Inferior parietal cortex (tissue), 1 donor: ENCODE measurements around the gene ADAMTS8.

ENCODE experiments used
- DNase-seq: peaks from one replicate; pipeline ENCODE4 v3.0.0-alpha.2; 2016; ENCODE audit errors: extremely low spot score

Gene ADAMTS8

DNA sequence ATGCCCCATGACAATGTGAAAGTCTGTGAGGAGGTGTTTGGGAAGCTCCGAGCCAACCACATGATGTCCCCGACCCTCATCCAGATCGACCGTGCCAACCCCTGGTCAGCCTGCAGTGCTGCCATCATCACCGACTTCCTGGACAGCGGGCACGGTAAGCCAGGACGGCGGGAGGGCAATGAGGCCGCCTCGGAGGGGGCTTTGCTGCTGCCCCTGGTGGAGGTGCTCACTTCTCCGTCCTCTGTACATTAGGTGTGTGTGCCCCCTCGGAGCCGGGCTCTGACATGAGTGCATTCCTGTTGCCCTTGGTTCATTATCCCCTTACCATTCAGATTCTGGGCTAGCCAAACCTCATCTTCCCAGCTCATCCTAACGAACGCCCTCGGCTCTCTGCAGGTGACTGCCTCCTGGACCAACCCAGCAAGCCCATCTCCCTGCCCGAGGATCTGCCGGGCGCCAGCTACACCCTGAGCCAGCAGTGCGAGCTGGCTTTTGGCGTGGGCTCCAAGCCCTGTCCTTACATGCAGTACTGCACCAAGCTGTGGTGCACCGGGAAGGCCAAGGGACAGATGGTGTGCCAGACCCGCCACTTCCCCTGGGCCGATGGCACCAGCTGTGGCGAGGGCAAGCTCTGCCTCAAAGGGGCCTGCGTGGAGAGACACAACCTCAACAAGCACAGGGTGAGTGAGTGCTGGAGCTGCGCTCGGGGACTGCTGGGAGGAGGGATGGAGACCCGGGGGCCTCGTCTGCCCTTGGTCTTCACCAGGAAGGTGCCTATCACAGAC is 33.9 kb upstream of the ADAMTS8 start:
- no peak for DNase-seq

DNA sequence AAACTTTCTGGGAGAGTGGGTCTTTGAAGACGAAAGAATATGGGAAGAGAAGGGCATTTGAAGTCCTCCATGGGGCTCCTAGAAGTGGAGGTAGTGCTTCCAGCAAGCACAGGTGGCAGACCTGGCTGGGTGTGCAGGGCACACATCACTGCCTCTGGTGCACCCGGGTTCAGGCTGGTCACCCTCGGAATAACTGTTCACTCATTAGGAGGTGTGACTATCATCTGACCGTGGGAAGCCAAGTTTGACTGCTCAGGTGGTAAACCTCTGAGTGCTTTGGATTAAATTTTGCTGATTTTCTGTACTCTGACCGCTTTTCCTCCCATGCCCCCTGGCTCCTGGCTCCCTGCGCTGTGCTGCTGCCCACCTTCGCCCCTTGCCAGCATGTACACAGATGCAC is 31.1 kb upstream of the ADAMTS8 start:
- DNase-seq, result no peak

DNA sequence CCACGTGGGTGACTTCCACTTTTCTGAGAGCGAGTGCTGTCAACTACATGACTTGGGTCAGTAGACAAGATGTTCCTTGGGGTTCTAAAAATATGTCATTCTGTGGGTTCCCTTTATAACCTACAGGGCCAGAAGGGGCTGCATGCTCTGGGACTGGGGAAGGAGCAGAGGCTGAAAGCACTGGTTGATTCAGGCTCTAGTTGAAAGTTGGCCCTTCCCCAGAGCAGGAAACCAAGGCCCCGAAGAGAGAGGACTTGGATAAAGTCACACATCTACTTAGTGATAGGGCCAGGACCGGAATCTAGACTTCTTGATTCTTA is 30.0 kb upstream of the ADAMTS8 start:
- no peak for DNase-seq

DNA sequence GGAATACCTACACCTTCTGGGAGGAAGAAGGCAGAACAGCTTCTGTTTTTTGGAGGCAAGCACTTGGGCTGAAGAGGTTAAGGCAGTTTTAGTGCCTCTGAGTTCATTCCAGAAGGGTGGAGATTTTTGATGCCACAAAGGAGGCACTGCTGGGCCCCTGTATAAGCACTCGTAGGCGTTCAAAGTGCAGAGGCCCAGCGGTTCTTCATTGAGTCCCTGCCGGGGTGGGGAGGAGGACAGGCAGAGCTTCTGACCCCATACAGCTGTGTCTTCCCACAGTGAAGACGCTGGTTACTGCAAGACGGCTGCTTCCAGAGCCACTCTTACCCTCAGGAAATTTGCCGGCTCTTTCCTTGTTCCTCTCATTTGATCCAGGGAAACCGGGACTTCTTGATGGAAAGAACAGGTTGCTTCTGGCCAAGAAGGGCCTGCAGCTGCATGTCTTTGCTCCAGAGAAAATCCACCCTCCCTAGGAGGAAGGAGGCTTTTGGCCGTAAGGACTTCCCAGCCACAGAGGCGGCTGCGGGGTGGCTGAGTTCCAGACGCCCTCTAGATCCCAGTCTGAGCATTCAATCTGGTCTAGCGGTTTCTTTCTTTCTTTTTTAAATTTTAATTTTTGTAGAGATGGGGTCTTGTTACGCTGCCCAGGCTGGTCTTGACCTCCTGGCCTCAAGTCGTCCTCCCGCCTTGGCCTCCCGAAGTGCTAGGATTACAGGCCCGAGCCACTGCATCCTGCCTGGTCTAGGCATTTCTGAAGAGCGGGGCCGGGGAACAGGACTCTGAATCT is 29.4 kb upstream of the ADAMTS8 start:
- no peak for DNase-seq

DNA sequence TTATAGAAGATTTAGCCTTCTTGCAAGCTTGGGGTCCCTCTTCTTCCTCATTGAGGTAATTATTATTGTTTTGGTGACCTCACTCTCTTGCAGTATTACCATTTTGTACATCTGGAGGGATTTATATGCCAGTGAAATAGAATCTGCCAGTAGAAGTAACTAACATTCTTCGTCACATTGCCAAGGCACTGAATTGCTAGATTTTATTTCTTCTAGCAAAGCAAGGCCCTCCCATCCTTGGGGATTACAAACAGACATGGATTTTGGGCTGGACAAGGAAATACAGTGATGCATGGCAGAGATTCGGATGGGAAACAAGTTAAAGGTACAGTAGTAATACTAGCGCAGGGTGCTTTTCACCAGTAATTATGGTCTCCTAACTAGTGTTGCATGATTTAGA is 27.9 kb upstream of the ADAMTS8 start:
- no peak for DNase-seq

DNA sequence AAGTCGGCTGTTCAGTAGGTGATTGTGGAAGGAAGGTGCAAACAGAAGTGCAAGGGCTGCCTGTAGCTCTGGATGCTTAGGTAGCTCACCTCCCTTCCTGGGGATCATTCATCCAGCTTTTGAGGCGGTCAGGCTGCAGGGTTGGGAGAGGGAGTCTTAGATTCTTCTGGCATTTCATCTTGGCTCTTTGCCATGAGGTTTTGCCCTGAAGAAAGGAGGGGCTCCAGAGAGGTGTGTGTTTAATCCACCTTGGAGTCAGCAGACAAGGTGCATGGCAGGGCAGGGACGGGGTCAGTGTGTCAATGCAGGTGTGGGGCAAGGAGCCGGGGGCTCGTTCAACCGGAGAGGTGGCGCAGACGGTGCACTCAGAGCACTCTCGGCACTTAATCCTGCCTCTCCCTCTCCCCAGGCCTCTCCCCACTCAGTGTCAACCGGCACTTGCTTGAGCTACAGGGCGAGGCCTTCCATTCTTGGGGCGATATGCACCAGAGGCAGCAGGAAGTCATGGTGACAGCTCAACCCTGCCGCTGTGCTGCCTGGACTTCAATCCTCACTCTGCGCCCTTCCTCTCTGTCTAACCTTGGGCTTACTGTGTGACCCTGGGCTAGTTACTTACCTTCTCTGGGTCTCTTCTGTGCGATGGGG is 27.2 kb upstream of the ADAMTS8 start:
- DNase-seq, result no peak

DNA sequence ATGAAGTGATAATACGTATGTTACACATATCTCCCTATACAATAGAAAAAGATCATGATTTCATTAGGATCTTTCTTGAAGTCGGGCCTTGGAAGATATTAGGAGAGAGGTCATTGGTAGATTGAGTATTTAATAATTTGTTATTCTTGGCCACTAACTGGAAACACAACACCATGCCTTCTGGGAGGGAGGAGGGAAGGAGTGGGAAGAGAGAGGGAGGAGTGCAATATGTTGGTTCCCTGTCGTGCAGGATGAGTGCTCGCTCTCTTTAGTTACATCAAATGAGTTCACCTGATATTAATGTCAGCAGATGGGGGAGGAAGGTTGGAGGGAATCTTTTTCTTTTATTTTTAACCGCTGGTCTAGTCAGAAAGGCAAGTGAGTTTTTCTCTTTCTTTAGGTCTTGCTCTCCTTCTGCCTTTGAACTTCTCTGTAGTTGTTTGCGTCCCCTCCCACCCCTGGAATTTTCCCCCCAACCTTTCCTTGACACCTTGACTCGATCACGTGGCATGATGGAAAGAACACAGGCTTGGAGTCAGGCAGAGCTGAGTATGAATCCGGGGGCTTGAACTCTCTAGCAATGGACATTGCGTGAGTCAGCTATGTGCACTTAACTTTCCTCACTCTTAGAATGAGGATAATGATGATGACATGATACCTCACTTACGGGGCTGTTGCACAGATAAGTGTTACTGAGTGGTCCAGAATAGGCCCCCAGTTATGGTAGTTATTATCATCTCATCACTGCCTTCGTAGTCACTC is 26.3 kb upstream of the ADAMTS8 start:
- no peak for DNase-seq

DNA sequence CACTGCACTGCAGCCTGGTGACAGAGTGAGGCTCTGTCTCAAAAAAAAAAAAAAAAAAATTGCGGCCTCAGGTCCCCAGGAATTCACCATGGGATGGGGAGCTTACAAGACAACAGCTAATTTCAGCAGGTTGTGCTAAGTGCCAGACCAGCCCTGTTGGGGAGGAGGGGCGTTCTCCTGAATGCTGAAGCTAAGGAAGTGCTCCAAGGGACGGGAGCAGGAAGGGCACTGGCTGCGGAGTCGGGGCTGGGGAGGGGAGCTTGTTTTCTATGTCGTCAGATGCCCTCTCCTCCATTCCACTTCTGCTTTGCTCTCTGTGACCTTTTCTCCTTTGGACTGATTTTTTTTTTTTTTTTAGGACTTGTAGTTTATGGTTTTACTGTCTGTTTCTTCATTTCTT is 24.5 kb upstream of the ADAMTS8 start:
- DNase-seq, result no peak

DNA sequence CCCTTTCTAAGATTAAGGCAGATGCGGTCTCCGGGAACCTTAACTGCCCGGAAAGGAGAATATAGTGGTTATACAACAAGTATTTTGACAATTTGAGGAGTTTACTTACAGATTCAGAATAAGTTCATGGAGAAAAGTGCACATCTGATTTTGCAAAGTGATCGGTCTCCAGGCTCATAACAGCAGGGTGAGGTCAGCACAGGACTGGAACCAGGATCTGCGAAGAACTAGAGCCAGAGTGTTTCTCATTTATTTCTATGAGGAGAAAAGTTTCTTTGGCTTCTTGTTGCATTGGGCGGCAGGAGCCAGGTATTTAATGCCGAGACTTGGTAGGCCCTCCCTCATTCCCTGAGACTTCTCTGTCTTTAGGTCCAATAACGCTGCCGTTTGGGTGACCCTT is 23.8 kb upstream of the ADAMTS8 start:
- DNase-seq, result no peak

DNA sequence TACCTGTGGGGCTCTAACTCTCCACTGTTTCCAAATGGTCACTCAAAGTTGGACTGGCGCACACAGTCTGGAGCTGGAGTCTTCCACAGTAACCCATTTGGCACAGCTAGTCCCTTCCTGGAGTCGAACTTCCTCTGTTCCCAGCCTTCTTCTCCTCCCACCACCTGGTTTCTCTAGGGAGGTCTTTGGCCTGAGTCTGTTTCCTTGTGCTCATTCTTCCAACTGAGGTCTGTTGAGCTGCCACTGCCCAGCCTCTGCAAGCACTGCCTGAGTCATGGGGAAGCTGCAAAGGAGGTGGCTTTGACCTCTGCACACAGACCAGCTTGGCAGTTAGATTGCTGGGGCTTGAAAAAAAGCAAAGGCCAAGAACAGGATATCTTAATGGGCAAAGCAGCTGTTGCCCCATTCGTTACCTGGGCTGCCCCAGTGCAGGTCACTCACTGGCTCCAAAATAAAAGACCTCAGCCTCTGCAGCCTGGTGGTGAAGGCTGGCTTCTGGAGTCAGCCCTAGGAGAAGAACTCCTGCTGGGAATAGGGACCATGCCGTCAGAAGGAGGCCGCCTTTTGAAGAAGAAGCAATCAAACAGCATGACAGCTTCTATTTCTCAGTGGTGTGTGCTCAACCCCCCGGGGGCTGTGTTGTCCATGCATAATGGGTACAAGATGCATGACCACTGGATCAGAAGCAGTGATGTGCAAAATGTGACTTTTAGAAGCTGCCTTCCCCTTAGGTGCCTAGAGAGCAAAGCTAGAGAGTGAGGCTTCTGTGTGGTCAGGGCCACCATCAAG is 23.0 kb upstream of the ADAMTS8 start:
- no peak for DNase-seq

DNA sequence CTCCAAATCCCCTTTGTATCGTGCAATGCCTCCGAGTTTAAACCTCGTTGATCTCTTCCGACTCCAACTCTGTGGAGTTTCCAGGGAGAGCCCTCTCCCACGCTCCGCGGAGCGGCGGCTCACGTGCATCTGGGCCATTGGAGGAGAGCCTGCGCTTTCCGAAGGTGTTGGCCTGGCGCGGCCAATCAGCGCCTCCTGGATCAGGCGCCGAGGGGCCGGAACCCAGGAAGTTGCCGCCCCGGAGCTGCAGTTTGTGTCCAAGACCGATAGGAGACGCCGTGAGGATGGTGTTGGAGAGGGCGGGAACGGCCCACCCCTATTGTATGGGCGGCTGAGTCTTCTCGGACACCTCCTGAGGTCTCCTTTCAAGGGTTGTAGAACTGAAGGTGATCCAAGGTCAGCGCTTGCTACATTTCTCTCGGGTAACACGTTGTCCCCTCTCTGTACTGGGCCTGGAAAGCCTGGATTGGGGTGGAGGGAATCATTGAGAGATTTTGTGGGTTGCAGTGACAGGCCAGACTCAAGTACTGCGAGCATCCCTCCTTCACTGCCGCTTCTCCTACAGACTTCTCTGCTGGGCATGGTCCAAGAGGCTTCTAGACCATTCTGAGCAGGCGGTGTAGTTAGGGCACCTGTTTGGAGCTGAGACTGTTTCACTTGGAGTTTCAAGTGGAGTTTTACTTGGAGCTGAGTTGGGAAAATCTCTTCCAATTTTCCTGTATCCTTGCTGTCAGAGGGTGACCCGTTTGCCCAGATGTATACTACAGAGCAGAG is 21.8 kb upstream of the ADAMTS8 start:
- no peak for DNase-seq

DNA sequence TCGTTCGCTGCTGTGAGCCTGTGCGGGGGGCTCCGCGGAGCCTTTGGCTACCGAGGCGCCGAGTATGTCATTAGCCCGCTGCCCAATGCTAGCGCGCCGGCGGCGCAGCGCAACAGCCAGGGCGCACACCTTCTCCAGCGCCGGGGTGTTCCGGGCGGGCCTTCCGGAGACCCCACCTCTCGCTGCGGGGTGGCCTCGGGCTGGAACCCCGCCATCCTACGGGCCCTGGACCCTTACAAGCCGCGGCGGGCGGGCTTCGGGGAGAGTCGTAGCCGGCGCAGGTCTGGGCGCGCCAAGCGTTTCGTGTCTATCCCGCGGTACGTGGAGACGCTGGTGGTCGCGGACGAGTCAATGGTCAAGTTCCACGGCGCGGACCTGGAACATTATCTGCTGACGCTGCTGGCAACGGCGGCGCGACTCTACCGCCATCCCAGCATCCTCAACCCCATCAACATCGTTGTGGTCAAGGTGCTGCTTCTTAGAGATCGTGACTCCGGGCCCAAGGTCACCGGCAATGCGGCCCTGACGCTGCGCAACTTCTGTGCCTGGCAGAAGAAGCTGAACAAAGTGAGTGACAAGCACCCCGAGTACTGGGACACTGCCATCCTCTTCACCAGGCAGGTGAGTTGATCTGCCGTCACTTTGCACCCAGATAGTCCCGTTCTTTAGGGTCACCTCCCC is 21.0 kb upstream of the ADAMTS8 start:
- no peak for DNase-seq

DNA sequence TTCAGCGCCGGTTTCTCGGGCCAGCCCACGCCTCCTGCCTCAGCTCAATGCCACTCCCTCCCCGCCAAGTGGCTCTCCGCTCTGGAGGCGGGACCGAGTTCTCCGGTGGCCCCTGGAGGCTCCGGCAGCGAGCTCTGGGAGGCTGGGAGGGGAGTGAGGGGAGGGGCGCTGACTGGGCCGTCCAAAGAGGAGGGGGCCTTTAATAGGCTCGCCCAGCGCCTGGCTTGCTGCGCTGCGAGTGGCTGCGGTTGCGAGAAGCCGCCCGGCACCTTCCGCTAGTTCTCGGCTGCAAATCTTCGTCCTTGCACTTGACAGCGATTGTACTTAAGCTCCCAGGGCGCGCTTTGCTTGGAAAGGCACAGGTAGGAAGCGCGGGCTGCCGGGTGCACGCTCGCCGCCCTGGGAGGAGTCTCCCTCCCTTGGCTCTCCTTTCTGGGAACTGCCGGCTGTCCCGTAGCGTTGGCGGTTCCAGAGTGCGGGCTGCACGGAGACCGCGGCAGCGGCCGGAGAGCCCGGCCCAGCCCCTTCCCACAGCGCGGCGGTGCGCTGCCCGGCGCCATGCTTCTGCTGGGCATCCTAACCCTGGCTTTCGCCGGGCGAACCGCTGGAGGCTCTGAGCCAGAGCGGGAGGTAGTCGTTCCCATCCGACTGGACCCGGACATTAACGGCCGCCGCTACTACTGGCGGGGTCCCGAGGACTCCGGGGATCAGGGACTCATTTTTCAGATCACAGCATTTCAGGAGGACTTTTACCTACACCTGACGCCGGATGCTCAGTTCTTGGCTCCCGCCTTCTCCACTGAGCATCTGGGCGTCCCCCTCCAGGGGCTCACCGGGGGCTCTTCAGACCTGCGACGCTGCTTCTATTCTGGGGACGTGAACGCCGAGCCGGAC is 20.3 kb upstream of the ADAMTS8 start, which contains the start of gene ADAMTS15:
Gene ADAMTS15 (plus strand): TSS at position 230 of the 894 bp plus-strand sequence. CDS start 329 bp downstream, at position 559.
- no peak for DNase-seq

DNA sequence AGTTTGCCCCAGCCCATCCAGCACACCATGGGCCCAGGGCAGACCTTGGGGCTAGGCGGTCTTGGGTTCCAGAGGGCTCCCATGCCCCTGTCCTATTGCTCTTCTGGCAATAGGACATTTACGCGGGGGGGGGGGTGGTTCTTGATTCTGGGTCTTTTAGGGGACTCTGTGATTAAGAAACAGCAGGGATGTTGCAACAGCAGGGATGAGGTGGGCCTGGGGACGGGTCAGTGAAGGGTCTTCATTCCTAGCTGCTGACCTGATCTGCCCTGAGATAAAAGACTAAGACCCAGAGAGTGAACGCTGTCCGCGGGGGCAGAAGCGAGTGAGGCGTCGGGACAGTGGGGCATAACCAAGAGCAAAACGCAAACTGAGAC is 19.6 kb upstream of the ADAMTS8 start:
- no peak for DNase-seq

DNA sequence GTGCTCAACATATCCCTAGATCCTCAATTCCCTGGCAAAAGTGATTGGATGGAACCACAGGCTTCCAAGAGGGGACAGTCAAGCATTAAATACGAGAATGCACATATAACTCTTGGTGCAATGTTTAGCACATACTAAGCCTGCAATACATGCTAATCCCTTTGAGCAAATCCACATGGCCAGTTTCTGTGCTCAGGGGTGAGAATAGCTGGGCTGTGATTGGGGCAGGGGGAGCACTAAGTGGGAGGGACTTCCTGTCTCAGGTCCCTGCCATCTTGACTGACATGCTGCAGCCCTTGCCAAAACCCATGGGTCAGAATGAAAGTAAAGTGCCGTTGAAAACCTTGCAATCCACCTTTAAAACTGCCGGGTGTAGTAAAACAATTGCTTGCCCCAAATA is 17.4 kb upstream of the ADAMTS8 start:
- DNase-seq, result no peak

DNA sequence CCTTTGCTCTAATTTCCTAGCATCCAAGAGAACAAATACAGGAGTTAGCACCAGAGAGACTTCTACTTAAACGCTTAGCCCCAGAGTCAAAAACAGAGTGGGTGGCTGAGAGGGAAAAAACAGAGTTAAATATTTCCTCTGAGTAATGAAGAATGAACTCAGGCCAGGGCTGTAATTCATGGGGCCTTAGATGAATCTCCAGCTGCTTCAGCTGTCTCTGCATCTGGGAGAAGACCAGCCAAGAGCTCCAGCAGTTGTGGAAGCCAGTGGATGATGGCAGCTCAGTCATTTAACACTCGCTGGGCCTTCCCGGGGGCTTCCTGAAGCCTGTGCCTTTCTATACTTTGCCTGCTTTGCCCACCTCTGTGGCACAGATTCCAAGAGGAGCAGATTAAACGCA is 14.3 kb upstream of the ADAMTS8 start:
- DNase-seq, result no peak

DNA sequence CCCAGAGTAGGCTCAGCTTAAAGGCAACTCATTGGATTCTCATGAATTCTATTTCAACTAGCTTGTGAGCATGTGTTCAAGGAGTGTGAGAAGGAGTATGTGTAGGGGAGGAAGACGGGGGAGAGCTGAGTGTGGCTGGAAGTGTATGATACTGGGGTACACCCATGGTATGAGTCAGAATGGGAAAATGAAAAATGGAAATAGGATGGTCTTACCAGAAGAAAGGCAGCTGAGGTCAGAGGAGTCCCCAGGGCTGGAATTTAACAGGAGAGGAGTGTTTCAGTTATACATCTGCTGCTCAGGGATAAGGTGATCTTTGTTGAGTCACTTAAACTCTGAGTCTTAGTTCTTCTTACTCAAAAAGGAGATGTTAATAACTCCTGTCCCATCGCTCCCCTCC is 13.3 kb upstream of the ADAMTS8 start:
- DNase-seq, result no peak

DNA sequence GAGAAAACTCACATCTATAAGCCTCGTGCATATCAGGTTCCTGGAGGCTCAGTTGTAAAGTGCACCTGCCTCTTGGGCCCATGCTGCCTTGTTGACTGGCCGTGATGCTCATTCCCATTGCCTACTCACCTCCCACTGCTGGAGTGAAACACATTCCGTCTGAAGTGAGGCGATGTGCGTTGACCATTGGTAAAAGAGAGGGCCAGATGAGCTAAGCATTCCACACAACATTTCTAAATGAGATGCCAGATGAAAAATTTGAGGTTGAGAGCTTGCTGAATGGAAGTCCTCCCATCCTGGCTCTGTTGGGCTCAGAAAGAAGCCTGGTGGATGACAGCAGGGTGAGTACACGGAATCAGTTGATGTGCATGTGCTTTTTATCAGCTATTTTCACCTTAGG is 11.5 kb upstream of the ADAMTS8 start:
- no peak for DNase-seq

DNA sequence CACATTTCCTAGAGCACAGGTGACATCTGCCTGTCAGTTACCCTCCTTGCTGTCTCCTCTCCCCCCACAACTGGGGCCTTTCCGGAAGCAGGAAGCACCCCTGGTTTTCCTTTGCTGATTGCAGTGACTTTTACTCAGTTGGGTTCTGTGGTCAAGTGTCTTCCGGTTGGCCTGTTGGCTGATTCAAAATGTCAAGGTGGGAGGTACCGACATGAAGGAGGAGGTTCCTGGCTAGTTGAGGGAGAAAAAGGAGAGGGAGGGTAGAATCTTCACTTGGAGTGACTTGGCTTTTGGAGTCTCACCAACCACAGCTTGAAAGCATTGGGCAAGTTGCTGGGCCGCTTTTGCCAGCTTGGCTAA is 10.7 kb upstream of the ADAMTS8 start:
- no peak for DNase-seq
